SU-DHL-6 (cell line): ENCODE data around the gene GPR157.

Experiments
- CTCF ChIP-seq: fragments of 200-600 bp; sonication (generic); IDR thresholded peaks from one replicate; pipeline ENCODE4 v1.5.1; 2017; ENCODE audit warnings: antibody characterized with exemption, mild to moderate bottlenecking, low read length, moderate library complexity; ENCODE audit not compliant: insufficient read depth, poor library complexity, severe bottlenecking
- EZH2phosphoT487 ChIP-seq: fragments of 200-600 bp; sonication (generic), shearing (Covaris generic); conservative IDR thresholded peaks from 2 replicates; pipeline ENCODE4 v1.6.1; 2018; ENCODE audit warnings: mild to moderate bottlenecking, antibody characterized with exemption, low read length, moderate library complexity, mixed read lengths

GRCh38 chr1:9073143-9073542 is 55.8 kb downstream of the GPR157 start:
- TF ChIP-seq CTCF (no peak), EZH2phosphoT487 (no peak)
